Endothelial cell of umbilical vein (primary cell): ENCODE results near the gene PCP2. TPM values are rescaled to one million over a fixed set of nuclear protein-coding genes. Genes with fewer than 3 reads are reported as not detected.

Source experiments
- BruUV-seq: library from RNA; stranded (reverse); fragments of 400-500 nt; replicated peaks from 2 replicates; lab custom pipeline; 2021; lab: Mats Ljungman, UMichigan
- CTCF ChIA-PET: fragments of 300-600, 350-600 bp; sonication (Branson Sonifier 250); formaldehyde crosslinking; loops from one replicate; lab custom pipeline; 2021; ENCODE audit warnings: antibody characterized with exemption, inconsistent platforms; lab: Charles Lee
- POLR2A ChIA-PET: fragments of 300-600, 350-600 bp; sonication (Branson Sonifier 250); formaldehyde crosslinking; loops from one replicate; lab custom pipeline; 2021; ENCODE audit warnings: antibody characterized with exemption, inconsistent platforms; lab: Charles Lee
- DNase-seq: peaks from one replicate; pipeline ENCODE4 v3.0.0-alpha.2; 2011; ENCODE audit warnings: low read depth, low spot score
- FAIRE-seq: peaks from 2 replicates; lab custom pipeline; 2011; peaks lifted over from hg19 to GRCh38; lab: Jason Lieb, UNC
- H2AFZ ChIP-seq: 2 replicates; pipeline ENCODE4 v1.6.0; 2012; ENCODE audit warnings: low read depth, low read length, control low read depth, inconsistent platforms
- H3K27ac ChIP-seq: 2 replicates; pipeline ENCODE4 v1.5.1; 2011; ENCODE audit warnings: low read depth, mild to moderate bottlenecking, control low read depth, low read length, moderate library complexity; ENCODE audit not compliant: insufficient read depth
- H3K27me3 ChIP-seq, 2 experiments: 2 replicates each; pipeline versions ENCODE4 v1.6.0 to v1.6.1; 2011; ENCODE audit warnings: low read length in 2 of 2, mixed read lengths in 1 of 2; ENCODE audit not compliant: control insufficient read depth in 2 of 2, insufficient read depth in 2 of 2
- H3K36me3 ChIP-seq, 2 experiments: 2 replicates in 1 of 2; 3 replicates in 1 of 2; pipeline ENCODE4 v1.5.1; 2011; ENCODE audit warnings: low read length in 2 of 2, mild to moderate bottlenecking in 1 of 2, moderate library complexity in 1 of 2; ENCODE audit not compliant: control insufficient read depth in 2 of 2, insufficient read depth in 2 of 2; ENCODE audit errors: extremely low read depth in 1 of 2
- H3K4me1 ChIP-seq: 3 replicates; pipeline ENCODE4 v1.5.1; 2011; ENCODE audit warnings: mild to moderate bottlenecking, low read length; ENCODE audit not compliant: control insufficient read depth, insufficient read depth; ENCODE audit errors: extremely low read depth
- H3K4me2 ChIP-seq: 2 replicates; pipeline ENCODE4 v1.6.1; 2011; ENCODE audit warnings: low read length, control low read depth, mixed read lengths; ENCODE audit not compliant: insufficient read depth
- H3K4me3 ChIP-seq, 3 experiments: fragments of 200-600 bp in 1 of 3; sonication (generic), shearing (Covaris generic) in 1 of 3; replicated peaks in 1 of 3; 2 replicates each; pipeline ENCODE4 v1.5.1; 2011 to 2016; ENCODE audit warnings: control low read depth in 3 of 3, low read length in 3 of 3, mild to moderate bottlenecking in 2 of 3, inconsistent platforms in 1 of 3, low read depth in 1 of 3, moderate library complexity in 1 of 3; ENCODE audit not compliant: insufficient read depth in 1 of 3
- H3K79me2 ChIP-seq: 2 replicates; pipeline ENCODE4 v1.6.0; 2012; ENCODE audit warnings: low read length, inconsistent platforms; ENCODE audit not compliant: control insufficient read depth, insufficient read depth
- H3K9ac ChIP-seq: replicated peaks from 2 replicates; pipeline ENCODE3; 2011; ENCODE audit warnings: low read length, control low read depth; ENCODE audit not compliant: insufficient read depth; ENCODE audit errors: extremely low read depth
- H3K9me1 ChIP-seq: replicated peaks from 3 replicates; pipeline ENCODE4 v1.6.0; 2011; ENCODE audit warnings: mild to moderate bottlenecking, low read length; ENCODE audit not compliant: control insufficient read depth, insufficient read depth; ENCODE audit errors: extremely low read depth
- H3K9me3 ChIP-seq: replicated peaks from 2 replicates; pipeline ENCODE4 v1.5.1; 2012; ENCODE audit warnings: low read length, inconsistent platforms; ENCODE audit not compliant: control insufficient read depth, insufficient read depth
- H4K20me1 ChIP-seq: replicated peaks from 2 replicates; pipeline ENCODE3; 2011; ENCODE audit warnings: mild to moderate bottlenecking, low read length; ENCODE audit not compliant: control insufficient read depth, insufficient read depth; ENCODE audit errors: extremely low read depth
- EZH2 ChIP-seq: IDR thresholded peaks from 2 replicates; pipeline ENCODE4 v1.6.1; 2012; ENCODE audit warnings: borderline replicate concordance, low read depth, mild to moderate bottlenecking, moderate library complexity, low read length, inconsistent platforms; ENCODE audit not compliant: severe bottlenecking
- FOS ChIP-seq: IDR thresholded peaks from 2 replicates; pipeline ENCODE4 v1.6.1; 2011; ENCODE audit warnings: mild to moderate bottlenecking, low read length, moderate library complexity, borderline replicate concordance; ENCODE audit not compliant: insufficient read depth
- JUN ChIP-seq: IDR thresholded peaks from 2 replicates; pipeline ENCODE4 v1.6.1; 2011; ENCODE audit warnings: borderline replicate concordance, low read depth; ENCODE audit not compliant: insufficient read length, insufficient read depth
- MAX ChIP-seq: IDR thresholded peaks from 2 replicates; pipeline ENCODE4 v1.6.1; 2011; ENCODE audit not compliant: insufficient read depth, insufficient read length
- MYC ChIP-seq: IDR thresholded peaks from one replicate; pipeline ENCODE4 v1.6.1; 2011; ENCODE audit warnings: mild to moderate bottlenecking, low read depth, low read length
- POLR2A ChIP-seq: IDR thresholded peaks from 2 replicates; pipeline ENCODE4 v1.6.1; 2012; ENCODE audit warnings: low read depth, mild to moderate bottlenecking, control low read depth, low read length
- POLR2AphosphoS5 ChIP-seq: IDR thresholded peaks from 2 replicates; pipeline ENCODE4 v1.6.1; 2012; ENCODE audit warnings: low read depth, mild to moderate bottlenecking, control low read depth, low read length, moderate library complexity; ENCODE audit not compliant: insufficient read depth
- dilution Hi-C: fragments of 300-500 bp; cut with MboI; formaldehyde crosslinking; loops from one replicate; pipeline ENCODE4 v1.15.0; 2019; ENCODE audit warnings: low sequenced_read_pairs; ENCODE audit not compliant: extremely low pct_ligation_motif_present
- intact Hi-C: fragments of 100-400 bp; cut with micrococcal nuclease; formaldehyde crosslinking; loops from one replicate; pipeline ENCODE4 v1.10.0; 2022
- polyA plus RNA-seq, 4 experiments: library from polyadenylated mRNA; depleted of rRNA in 3 of 4; stranded (reverse) in 3 of 4; unstranded in 1 of 4; fragments of >200 nt; gene quantifications; 2 replicates each; pipeline versions ENCODE4 v1.2.1 to v1.2.3, GENCODE V29; 2011 to 2012; ENCODE audit warnings: missing spikeins in 1 of 4
- total RNA-seq: library from RNA; stranded (reverse); gene quantifications from 2 replicates; pipeline ENCODE4 v1.2.3, GENCODE V29; 2021
- TF ChIP-seq, protein P1 (sequence below), 2 donors: IDR thresholded peaks; 1 replicate in 1 of 2; 2 replicates in 1 of 2; pipeline ENCODE4 v1.5.1; 2011; ENCODE audit warnings: low read length in 2 of 2, mild to moderate bottlenecking in 2 of 2, moderate library complexity in 2 of 2, control low read depth in 1 of 2, inconsistent platforms in 1 of 2, low read depth in 1 of 2; ENCODE audit not compliant: insufficient read depth in 1 of 2; ENCODE audit errors: extremely low read depth in 1 of 2

The PCP2 gene
- total and polyA plus RNA-seq, 2 donors (not counting 3 experiments of a cell fraction or from before 2014, with no cell fraction given), result not detected

- Histone ChIP-seq H3K9me1 (no peaks in the 10 kb centered on the region), H3K27ac (no peak overlapping the region), H3K9me3 (no peaks in the 10 kb centered on the region), H2AFZ (no peak overlapping the region), H3K27me3 (no peaks in the 10 kb centered on the region), H3K79me2 (no peaks in the 10 kb centered on the region), H3K36me3 (no peaks in the 10 kb centered on the region), H3K9ac (no peak overlapping the region), H4K20me1 (no peaks in the 10 kb centered on the region), H3K4me1 (no peaks in the 10 kb centered on the region), H3K4me2 (no peak overlapping the region), H3K4me3 (no peak overlapping the region)
- FAIRE-seq, result no peak
- intact Hi-C loops (no loop called here), dilution Hi-C loops (no loop called here)
- no TSS peak for BruUV-seq
- no peak for TF ChIP-seq POLR2AphosphoS5
- TF ChIP-seq, protein P1, sequence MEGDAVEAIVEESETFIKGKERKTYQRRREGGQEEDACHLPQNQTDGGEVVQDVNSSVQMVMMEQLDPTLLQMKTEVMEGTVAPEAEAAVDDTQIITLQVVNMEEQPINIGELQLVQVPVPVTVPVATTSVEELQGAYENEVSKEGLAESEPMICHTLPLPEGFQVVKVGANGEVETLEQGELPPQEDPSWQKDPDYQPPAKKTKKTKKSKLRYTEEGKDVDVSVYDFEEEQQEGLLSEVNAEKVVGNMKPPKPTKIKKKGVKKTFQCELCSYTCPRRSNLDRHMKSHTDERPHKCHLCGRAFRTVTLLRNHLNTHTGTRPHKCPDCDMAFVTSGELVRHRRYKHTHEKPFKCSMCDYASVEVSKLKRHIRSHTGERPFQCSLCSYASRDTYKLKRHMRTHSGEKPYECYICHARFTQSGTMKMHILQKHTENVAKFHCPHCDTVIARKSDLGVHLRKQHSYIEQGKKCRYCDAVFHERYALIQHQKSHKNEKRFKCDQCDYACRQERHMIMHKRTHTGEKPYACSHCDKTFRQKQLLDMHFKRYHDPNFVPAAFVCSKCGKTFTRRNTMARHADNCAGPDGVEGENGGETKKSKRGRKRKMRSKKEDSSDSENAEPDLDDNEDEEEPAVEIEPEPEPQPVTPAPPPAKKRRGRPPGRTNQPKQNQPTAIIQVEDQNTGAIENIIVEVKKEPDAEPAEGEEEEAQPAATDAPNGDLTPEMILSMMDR (IDR thresholded peaks at IDR 0.05; ENCODE audit: extremely low read depth in 1 of 2, insufficient read depth in 1 of 2, low read depth in 1 of 2, low read length in 2 of 2), result no peak
- CTCF ChIA-PET, result no interaction called here
- POLR2A ChIA-PET, result no interaction called here
- DNase-seq, result no peak
These were observed 9.5 kb upstream of the PCP2 start for GRCh38 chr19:7643031-7643415.

DNA sequence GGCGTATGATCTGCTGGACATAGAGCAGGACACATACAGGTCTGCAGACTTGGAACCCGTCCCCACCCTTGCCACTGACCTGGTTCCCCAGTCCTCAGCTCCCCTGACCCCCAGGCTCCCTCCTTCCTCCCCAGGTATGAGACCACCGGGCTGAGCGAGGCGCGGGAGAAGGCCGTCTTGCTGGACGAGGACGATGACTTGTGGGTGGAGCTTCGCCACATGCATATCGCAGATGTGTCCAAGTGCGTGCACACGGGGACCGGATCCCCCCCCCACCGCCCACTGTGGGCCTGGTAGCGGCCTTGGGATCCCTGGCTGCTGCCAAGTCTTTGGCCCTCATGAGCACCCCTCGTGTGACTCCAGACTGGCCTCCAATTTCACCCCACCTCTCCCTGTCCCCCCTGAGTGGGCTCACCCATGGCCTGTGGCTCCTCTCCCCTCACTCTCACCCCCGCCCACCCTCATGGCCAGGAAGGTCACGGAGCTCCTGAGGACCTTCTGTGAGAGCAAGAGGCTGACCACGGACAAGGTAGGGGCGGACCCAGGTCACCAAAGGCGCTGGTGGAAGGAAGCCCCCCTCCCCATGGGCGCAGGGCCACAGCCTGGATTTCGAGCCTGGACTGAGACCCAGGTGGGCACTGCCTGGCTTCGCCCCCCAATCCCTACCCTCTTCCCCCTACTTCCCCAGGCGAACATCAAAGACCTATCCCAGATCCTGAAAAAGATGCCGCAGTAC lies 8.9 kb upstream of the PCP2 start:
- Histone ChIP-seq H3K4me2 (no peak overlapping the region), H3K36me3 (no peaks in the 10 kb centered on the region), H3K79me2 (no peaks in the 10 kb centered on the region), H3K9ac (no peak overlapping the region), H3K4me1 (peaks cover 4% of the 10 kb centered on the region), H3K27me3 (no peaks in the 10 kb centered on the region), H3K4me3 (no peak overlapping the region), H3K9me1 (no peaks in the 10 kb centered on the region), H2AFZ (no peak overlapping the region), H3K9me3 (no peaks in the 10 kb centered on the region), H3K27ac (no peak overlapping the region), H4K20me1 (no peaks in the 10 kb centered on the region)
- no TSS peak for BruUV-seq
- FAIRE-seq, result no peak
- dilution Hi-C loops (no loop called here), intact Hi-C loops (no loop called here)
- no peak for DNase-seq
- CTCF ChIA-PET, result interaction anchor here (1.9 to 2.3 kb wide), 2 partner anchors 9 to 38 kb away, joined by 7 to 8 read pairs; partner anchors contain the start of gene TRAPPC5
- TF ChIP-seq POLR2AphosphoS5 (no peak), MAX (no peak), FOS (no peak), MYC (no peak), POLR2A (no peak), JUN (no peak), EZH2 (no peak)
- TF ChIP-seq, protein P1 (IDR thresholded peaks at IDR 0.05; ENCODE audit: extremely low read depth in 1 of 2, insufficient read depth in 1 of 2, low read depth in 1 of 2, low read length in 2 of 2), result no peak
- POLR2A ChIA-PET, result interaction anchor here (0.7 kb wide), 1 partner anchor 189 kb away, joined by 3 read pairs; no protein-coding TSS in a partner anchor
